Measurements from ENCODE around the gene ERC2. TPM values are rescaled to one million over a fixed set of nuclear protein-coding genes. Genes with fewer than 3 reads are reported as not detected.

The ERC2 gene
- total and polyA plus RNA-seq, 2 of the 13 experiments (the other 11 are each of a cell fraction or from before 2014, with no cell fraction given) = 0.16 to 0.22 TPM

DNA sequence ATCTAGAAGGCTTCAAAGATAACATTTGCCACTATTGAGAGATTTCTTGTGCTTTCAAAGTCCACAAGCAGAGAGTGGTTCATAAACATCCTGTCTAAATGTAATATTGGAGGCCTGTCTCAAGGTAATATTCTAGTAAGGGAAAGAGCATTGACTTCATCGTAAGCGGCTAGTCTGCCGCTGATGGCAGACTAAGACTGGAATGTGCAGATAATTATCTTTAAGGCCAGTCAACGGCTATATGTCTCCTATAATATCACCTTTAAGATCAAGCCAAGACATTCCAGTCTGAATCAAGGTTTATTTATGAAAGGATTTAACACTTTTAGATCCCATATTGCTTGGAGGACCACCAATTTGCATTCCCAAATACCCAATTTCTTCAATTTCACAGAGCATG lies 557.0 kb downstream of the ERC2 start:
- H3K9ac ChIP-seq (ENCODE audit: insufficient read depth, low read depth, low read length) = no peak overlapping the region
- no peaks in the 10 kb centered on the region for H3K79me2 ChIP-seq (ENCODE audit: insufficient read depth, low read length)
- no TSS peak for BruUV-seq (replicated peaks)
- DNase-seq (ENCODE audit: low spot score) = no peak
- intact Hi-C loops (cut with micrococcal nuclease; ENCODE audit: unreplicated experiment) (no loop called here), in situ Hi-C loops (cut with HindIII; ENCODE audit: extremely low pct_ligation_motif_present, low pct_unique_long_range_greater_than_20kb) (loop anchor here (25.0 kb wide), 1 partner anchor 1049 kb away; no protein-coding TSS in a partner anchor)
- H3K4me2 ChIP-seq (ENCODE audit: low read depth, low read length) = no peak overlapping the region
- no peaks in the 10 kb centered on the region for H3K9me3 ChIP-seq (ENCODE audit: low read length)
- no peak for ATAC-seq
- ChIA-PET POLR2A (no interaction called here), CTCF (ENCODE audit: low intra/inter-chr PET ratio, low total read pairs) (no interaction called here)
- no peaks in the 10 kb centered on the region for H3K36me3 ChIP-seq (replicated peaks in 1 of 2; ENCODE audit: control insufficient read depth in 1 of 2, insufficient read depth in 2 of 2, low read length in 2 of 2)
- no peaks in the 10 kb centered on the region for H4K20me1 ChIP-seq (ENCODE audit: insufficient read depth, low read length)
- no peak for FAIRE-seq
- H3K4me1 ChIP-seq (ENCODE audit: insufficient read depth, low read length) = no peaks in the 10 kb centered on the region
- no peak overlapping the region for H3K27ac ChIP-seq (ENCODE audit: extremely low read length, insufficient read depth, low read length)
- no peak overlapping the region for H3K4me3 ChIP-seq (replicated peaks in 1 of 3; ENCODE audit: insufficient read depth in 1 of 3, low read depth in 2 of 3, low read length in 3 of 3)
- no peak overlapping the region for H2AFZ ChIP-seq (ENCODE audit: low read length)
- 26% methylated on average over 4 of the region's 4 CpGs for WGBS (ENCODE audit: low lambda C conversion rate)
- no peaks in the 10 kb centered on the region for H3K27me3 ChIP-seq (ENCODE audit: control insufficient read depth in 1 of 2, insufficient read depth in 2 of 2, low read length in 2 of 2)
- no peak for TF ChIP-seq ZNF652 (CRISPR knock-in tag; IDR thresholded peaks at IDR 0.05; ENCODE audit: borderline replicate concordance, low read depth)
- TF ChIP-seq, protein P1, sequence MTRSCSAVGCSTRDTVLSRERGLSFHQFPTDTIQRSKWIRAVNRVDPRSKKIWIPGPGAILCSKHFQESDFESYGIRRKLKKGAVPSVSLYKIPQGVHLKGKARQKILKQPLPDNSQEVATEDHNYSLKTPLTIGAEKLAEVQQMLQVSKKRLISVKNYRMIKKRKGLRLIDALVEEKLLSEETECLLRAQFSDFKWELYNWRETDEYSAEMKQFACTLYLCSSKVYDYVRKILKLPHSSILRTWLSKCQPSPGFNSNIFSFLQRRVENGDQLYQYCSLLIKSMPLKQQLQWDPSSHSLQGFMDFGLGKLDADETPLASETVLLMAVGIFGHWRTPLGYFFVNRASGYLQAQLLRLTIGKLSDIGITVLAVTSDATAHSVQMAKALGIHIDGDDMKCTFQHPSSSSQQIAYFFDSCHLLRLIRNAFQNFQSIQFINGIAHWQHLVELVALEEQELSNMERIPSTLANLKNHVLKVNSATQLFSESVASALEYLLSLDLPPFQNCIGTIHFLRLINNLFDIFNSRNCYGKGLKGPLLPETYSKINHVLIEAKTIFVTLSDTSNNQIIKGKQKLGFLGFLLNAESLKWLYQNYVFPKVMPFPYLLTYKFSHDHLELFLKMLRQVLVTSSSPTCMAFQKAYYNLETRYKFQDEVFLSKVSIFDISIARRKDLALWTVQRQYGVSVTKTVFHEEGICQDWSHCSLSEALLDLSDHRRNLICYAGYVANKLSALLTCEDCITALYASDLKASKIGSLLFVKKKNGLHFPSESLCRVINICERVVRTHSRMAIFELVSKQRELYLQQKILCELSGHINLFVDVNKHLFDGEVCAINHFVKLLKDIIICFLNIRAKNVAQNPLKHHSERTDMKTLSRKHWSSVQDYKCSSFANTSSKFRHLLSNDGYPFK (CRISPR knock-in tag; IDR thresholded peaks at IDR 0.05; ENCODE audit: borderline replicate concordance) = no peak
- no peak for TF ChIP-seq PITX1 (CRISPR knock-in tag; IDR thresholded peaks at IDR 0.05)
- TF ChIP-seq, protein P2, sequence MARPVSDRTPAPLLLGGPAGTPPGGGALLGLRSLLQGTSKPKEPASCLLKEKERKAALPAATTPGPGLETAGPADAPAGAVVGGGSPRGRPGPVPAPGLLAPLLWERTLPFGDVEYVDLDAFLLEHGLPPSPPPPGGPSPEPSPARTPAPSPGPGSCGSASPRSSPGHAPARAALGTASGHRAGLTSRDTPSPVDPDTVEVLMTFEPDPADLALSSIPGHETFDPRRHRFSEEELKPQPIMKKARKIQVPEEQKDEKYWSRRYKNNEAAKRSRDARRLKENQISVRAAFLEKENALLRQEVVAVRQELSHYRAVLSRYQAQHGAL (CRISPR knock-in tag; IDR thresholded peaks at IDR 0.05; ENCODE audit: not compliant biosample characterization) = no peak
- TF ChIP-seq ASH2L (IDR thresholded peaks at IDR 0.05; ENCODE audit: insufficient read length, low read depth, low read length) = no peak
- no peak for TF ChIP-seq ZNF709 (CRISPR knock-in tag; IDR thresholded peaks at IDR 0.05)
- TF ChIP-seq ZC3H13 (CRISPR knock-in tag; IDR thresholded peaks at IDR 0.05) = no peak
- no peak for TF ChIP-seq GPN1 (CRISPR knock-in tag; IDR thresholded peaks at IDR 0.05; ENCODE audit: borderline replicate concordance)
- TF ChIP-seq, protein P3, sequence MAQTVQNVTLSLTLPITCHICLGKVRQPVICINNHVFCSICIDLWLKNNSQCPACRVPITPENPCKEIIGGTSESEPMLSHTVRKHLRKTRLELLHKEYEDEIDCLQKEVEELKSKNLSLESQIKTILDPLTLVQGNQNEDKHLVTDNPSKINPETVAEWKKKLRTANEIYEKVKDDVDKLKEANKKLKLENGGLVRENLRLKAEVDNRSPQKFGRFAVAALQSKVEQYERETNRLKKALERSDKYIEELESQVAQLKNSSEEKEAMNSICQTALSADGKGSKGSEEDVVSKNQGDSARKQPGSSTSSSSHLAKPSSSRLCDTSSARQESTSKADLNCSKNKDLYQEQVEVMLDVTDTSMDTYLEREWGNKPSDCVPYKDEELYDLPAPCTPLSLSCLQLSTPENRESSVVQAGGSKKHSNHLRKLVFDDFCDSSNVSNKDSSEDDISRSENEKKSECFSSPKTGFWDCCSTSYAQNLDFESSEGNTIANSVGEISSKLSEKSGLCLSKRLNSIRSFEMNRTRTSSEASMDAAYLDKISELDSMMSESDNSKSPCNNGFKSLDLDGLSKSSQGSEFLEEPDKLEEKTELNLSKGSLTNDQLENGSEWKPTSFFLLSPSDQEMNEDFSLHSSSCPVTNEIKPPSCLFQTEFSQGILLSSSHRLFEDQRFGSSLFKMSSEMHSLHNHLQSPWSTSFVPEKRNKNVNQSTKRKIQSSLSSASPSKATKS (CRISPR knock-in tag; IDR thresholded peaks at IDR 0.05) = no peak
- TF ChIP-seq ZFYVE20 (CRISPR knock-in tag; IDR thresholded peaks at IDR 0.05; ENCODE audit: borderline replicate concordance, low read depth) = no peak
- no peak for TF ChIP-seq NFKBIZ (CRISPR knock-in tag; IDR thresholded peaks at IDR 0.05)
- TF ChIP-seq ZNF562 (CRISPR knock-in tag; IDR thresholded peaks at IDR 0.05; ENCODE audit: borderline replicate concordance) = no peak
- TF ChIP-seq, protein P4, sequence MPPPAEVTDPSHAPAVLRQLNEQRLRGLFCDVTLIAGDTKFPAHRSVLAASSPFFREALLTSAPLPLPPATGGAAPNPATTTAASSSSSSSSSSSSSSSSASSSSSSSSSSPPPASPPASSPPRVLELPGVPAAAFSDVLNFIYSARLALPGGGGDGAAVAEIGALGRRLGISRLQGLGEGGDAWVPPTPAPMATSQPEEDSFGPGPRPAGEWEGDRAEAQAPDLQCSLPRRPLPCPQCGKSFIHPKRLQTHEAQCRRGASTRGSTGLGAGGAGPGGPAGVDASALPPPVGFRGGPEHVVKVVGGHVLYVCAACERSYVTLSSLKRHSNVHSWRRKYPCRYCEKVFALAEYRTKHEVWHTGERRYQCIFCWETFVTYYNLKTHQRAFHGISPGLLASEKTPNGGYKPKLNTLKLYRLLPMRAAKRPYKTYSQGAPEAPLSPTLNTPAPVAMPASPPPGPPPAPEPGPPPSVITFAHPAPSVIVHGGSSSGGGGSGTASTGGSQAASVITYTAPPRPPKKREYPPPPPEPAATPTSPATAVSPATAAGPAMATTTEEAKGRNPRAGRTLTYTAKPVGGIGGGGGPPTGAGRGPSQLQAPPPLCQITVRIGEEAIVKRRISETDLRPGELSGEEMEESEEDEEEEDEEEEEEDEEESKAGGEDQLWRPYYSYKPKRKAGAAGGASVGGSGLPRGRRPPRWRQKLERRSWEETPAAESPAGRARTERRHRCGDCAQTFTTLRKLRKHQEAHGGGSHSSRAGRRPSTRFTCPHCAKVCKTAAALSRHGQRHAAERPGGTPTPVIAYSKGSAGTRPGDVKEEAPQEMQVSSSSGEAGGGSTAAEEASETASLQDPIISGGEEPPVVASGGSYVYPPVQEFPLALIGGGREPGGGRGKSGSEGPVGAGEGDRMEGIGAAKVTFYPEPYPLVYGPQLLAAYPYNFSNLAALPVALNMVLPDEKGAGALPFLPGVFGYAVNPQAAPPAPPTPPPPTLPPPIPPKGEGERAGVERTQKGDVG (CRISPR knock-in tag; IDR thresholded peaks at IDR 0.05; ENCODE audit: borderline replicate concordance) = no peak
- no peak for TF ChIP-seq AHR (CRISPR knock-in tag; IDR thresholded peaks at IDR 0.05)
- no peak for TF ChIP-seq FOXM1 (CRISPR knock-in tag; IDR thresholded peaks at IDR 0.05)
- TF ChIP-seq KDM6A (CRISPR knock-in tag; IDR thresholded peaks at IDR 0.05; ENCODE audit: low read depth) = no peak
